OCI-LY3 (cell line): Measurements from ENCODE around the gene ZNF726.

ENCODE experiments used
- H2AFZ ChIP-seq: fragments of 200-600, 300-600 bp; shearing (Covaris generic); 2 replicates; pipeline ENCODE4 v1.6.0; 2014; ENCODE audit warnings: antibody characterized with exemption, low read depth, low read length
- H3K27ac ChIP-seq: fragments of 200-600, 300-600 bp; sonication (generic); 2 replicates; pipeline ENCODE4 v1.5.1; 2014; ENCODE audit warnings: mild to moderate bottlenecking, low read length, moderate library complexity, mixed read lengths
- H3K27me3 ChIP-seq: fragments of 200-600, 300-600 bp; sonication (generic); 2 replicates; pipeline ENCODE4 v1.6.1; 2014; ENCODE audit warnings: low read depth, low read length, mixed read lengths
- H3K36me3 ChIP-seq: fragments of 200-600, 300-600 bp; sonication (generic); replicated peaks from 2 replicates; pipeline ENCODE3; 2014; ENCODE audit warnings: low read depth, low read length, mixed read lengths
- H3K4me1 ChIP-seq: fragments of 300-600, 200-600 bp; sonication (generic); 2 replicates; pipeline ENCODE4 v1.6.1; 2014; ENCODE audit warnings: low read length, mixed read lengths
- H3K4me2 ChIP-seq: fragments of 200-600, 300-600 bp; sonication (generic); 2 replicates; pipeline ENCODE4 v1.6.1; 2014; ENCODE audit warnings: low read length, mixed read lengths
- H3K4me3 ChIP-seq: fragments of 300-600, 200-600 bp; sonication (generic); 2 replicates; pipeline ENCODE4 v1.5.1; 2014; ENCODE audit warnings: antibody characterized with exemption, mild to moderate bottlenecking, low read length, moderate library complexity
- H3K79me2 ChIP-seq: fragments of 300-600, 200-600 bp; shearing (Covaris generic); 2 replicates; pipeline ENCODE4 v1.6.1; 2014; ENCODE audit warnings: mild to moderate bottlenecking, low read length, mixed read lengths
- H3K9ac ChIP-seq: fragments of 300-600, 200-600 bp; shearing (Covaris generic); 2 replicates; pipeline ENCODE4 v1.6.0; 2014; ENCODE audit warnings: mild to moderate bottlenecking, low read length, moderate library complexity
- H3K9me3 ChIP-seq: fragments of 200-600, 300-600 bp; shearing (Covaris generic); 2 replicates; pipeline ENCODE4 v1.6.1; 2014; ENCODE audit warnings: low read length, mixed read lengths; ENCODE audit not compliant: insufficient read depth
- H4K20me1 ChIP-seq: fragments of 200-600, 300-600 bp; sonication (generic); 2 replicates; pipeline ENCODE4 v1.6.1; 2016; ENCODE audit warnings: low read length, mixed read lengths; ENCODE audit not compliant: insufficient read depth
- EZH2phosphoT487 ChIP-seq: fragments of 200-600 bp; shearing (Covaris generic); IDR thresholded peaks from 2 replicates; pipeline ENCODE4 v1.6.1; 2018; ENCODE audit warnings: antibody characterized with exemption, mixed run types, low read depth
- TF ChIP-seq, protein P1 (sequence below): fragments of 200-600, 300-600 bp; sonication (generic); IDR thresholded peaks from 2 replicates; pipeline ENCODE4 v1.5.1; 2014; ENCODE audit warnings: antibody characterized with exemption, low read length, low read depth

The ZNF726 gene

DNA sequence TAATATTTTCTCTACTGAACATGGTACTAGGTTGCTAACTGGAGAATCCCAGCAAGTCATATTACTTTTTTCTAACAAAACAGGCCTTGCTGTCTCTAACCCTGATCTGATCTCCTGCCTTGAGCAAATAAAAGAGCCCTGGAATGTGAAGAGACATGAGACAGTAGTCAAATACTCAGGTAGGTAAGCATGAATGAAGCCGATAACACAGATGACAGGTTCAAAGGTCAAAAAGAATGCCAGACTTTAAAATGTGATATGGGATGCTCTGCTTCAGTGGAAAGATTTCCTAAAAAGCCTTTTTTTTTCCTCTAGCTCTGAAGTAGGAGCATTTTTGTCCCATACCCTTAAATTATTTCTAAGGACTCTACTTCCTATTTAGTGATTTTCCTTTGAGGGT, 28.7 kb downstream of the ZNF726 start:
- no peaks in the 10 kb centered on the region for H3K27me3 ChIP-seq
- no peak for TF ChIP-seq EZH2phosphoT487
- TF ChIP-seq, protein P1, sequence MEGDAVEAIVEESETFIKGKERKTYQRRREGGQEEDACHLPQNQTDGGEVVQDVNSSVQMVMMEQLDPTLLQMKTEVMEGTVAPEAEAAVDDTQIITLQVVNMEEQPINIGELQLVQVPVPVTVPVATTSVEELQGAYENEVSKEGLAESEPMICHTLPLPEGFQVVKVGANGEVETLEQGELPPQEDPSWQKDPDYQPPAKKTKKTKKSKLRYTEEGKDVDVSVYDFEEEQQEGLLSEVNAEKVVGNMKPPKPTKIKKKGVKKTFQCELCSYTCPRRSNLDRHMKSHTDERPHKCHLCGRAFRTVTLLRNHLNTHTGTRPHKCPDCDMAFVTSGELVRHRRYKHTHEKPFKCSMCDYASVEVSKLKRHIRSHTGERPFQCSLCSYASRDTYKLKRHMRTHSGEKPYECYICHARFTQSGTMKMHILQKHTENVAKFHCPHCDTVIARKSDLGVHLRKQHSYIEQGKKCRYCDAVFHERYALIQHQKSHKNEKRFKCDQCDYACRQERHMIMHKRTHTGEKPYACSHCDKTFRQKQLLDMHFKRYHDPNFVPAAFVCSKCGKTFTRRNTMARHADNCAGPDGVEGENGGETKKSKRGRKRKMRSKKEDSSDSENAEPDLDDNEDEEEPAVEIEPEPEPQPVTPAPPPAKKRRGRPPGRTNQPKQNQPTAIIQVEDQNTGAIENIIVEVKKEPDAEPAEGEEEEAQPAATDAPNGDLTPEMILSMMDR: no peak
- H3K4me2 ChIP-seq: no peak overlapping the region
- peaks cover 19% of the 10 kb centered on the region for H3K36me3 ChIP-seq
- no peak overlapping the region for H3K9ac ChIP-seq
- no peaks in the 10 kb centered on the region for H3K4me1 ChIP-seq
- no peak overlapping the region for H3K4me3 ChIP-seq
- no peaks in the 10 kb centered on the region for H3K79me2 ChIP-seq
- H4K20me1 ChIP-seq: no peaks in the 10 kb centered on the region
- H3K27ac ChIP-seq: no peak overlapping the region
- peaks cover 9% of the 10 kb centered on the region for H3K9me3 ChIP-seq
- H2AFZ ChIP-seq: no peak overlapping the region

GRCh38 chr19:23946569-23946968, 31.9 kb downstream of the ZNF726 start:
- H3K27ac ChIP-seq: no peak overlapping the region
- no peaks in the 10 kb centered on the region for H3K4me1 ChIP-seq
- no peaks in the 10 kb centered on the region for H3K27me3 ChIP-seq
- H3K9ac ChIP-seq: no peak overlapping the region
- H4K20me1 ChIP-seq: no peaks in the 10 kb centered on the region
- H3K36me3 ChIP-seq: peaks cover 22% of the 10 kb centered on the region
- TF ChIP-seq EZH2phosphoT487: no peak
- TF ChIP-seq, protein P1: no peak
- peaks cover 3% of the 10 kb centered on the region; the same call in 1 of the 2 replicates for H3K9me3 ChIP-seq
- H3K79me2 ChIP-seq: no peaks in the 10 kb centered on the region
- no peak overlapping the region for H2AFZ ChIP-seq
- H3K4me3 ChIP-seq: no peak overlapping the region
- no peak overlapping the region for H3K4me2 ChIP-seq

DNA sequence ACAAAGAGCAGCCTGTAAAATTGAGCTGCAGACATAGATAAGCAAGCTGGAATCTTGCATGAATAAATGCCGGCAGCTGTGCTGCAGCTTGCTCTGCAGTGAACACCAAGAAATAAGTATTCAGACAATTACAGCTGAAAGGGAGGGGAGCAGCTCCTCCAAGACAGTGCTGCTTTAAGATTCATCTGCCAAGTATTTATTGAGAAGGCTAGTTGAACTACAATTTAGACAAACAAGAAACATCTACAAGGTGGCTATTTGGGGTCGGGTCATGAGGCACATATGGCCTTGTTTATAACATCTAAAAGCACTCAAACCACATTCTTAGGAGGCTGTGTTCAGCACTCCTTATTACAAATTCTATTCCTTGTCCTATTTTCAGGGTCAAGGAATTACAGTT, 34.9 kb downstream of the ZNF726 start:
- H3K27me3 ChIP-seq: no peaks in the 10 kb centered on the region
- H3K4me2 ChIP-seq: no peak overlapping the region
- H3K4me1 ChIP-seq: no peaks in the 10 kb centered on the region
- H3K9ac ChIP-seq: no peak overlapping the region
- no peaks in the 10 kb centered on the region for H3K79me2 ChIP-seq
- no peaks in the 10 kb centered on the region for H4K20me1 ChIP-seq
- H3K9me3 ChIP-seq: no peaks in the 10 kb centered on the region; the same call in 1 of the 2 replicates
- TF ChIP-seq EZH2phosphoT487: no peak
- TF ChIP-seq, protein P1: no peak
- no peak overlapping the region for H2AFZ ChIP-seq
- peaks cover 9% of the 10 kb centered on the region for H3K36me3 ChIP-seq
- no peak overlapping the region for H3K4me3 ChIP-seq
- no peak overlapping the region for H3K27ac ChIP-seq

DNA sequence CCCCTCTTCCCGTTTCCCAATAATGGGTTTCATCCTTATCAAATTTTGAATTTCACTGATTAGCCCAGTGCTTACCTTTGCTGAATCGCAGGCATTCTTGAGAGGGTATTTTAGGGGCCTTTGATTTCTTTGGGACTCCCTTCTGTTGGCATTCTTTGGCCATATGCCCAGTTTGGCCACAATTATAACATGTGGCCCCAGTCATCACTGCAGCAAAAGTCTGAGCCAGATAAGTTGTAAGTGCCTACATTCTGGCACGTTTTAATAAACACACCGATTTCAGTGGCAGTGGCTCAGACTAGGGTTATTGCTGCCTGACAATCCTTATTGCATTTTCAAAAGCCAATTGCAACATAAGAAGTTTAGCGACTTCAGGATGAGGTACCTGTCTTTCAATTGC, 41.4 kb downstream of the ZNF726 start:
- no peaks in the 10 kb centered on the region; the same call in 1 of the 2 replicates for H3K9me3 ChIP-seq
- TF ChIP-seq, protein P1: no peak
- no peak for TF ChIP-seq EZH2phosphoT487
- H2AFZ ChIP-seq: no peak overlapping the region
- no peaks in the 10 kb centered on the region for H3K4me1 ChIP-seq
- H3K27me3 ChIP-seq: no peaks in the 10 kb centered on the region
- no peak overlapping the region for H3K4me2 ChIP-seq
- no peak overlapping the region for H3K27ac ChIP-seq
- no peak overlapping the region for H3K9ac ChIP-seq
- no peak overlapping the region for H3K4me3 ChIP-seq
- no peaks in the 10 kb centered on the region for H3K36me3 ChIP-seq
- no peaks in the 10 kb centered on the region for H3K79me2 ChIP-seq
- H4K20me1 ChIP-seq: no peaks in the 10 kb centered on the region
